Mucosa of rectum (tissue), 2 donors: ENCODE data around the gene SPO11.
A peak's percentile ranks its signal among the peaks of the same experiment; 100 is the strongest.

Experiments
- H3K27ac ChIP-seq, 2 donors: one replicate each; pipeline ENCODE4 v1.7.0; 2013; ENCODE audit warnings: inconsistent platforms in 2 of 2, low read depth in 2 of 2, low read length in 2 of 2
- H3K27me3 ChIP-seq, 2 donors: one replicate each; pipeline ENCODE4 v1.7.0; 2013; ENCODE audit warnings: low read length in 2 of 2; ENCODE audit not compliant: control insufficient read depth in 2 of 2, insufficient read depth in 2 of 2
- H3K36me3 ChIP-seq, 2 donors: one replicate each; pipeline ENCODE4 v1.7.0; 2013; ENCODE audit warnings: low read length in 2 of 2; ENCODE audit not compliant: control insufficient read depth in 2 of 2, insufficient read depth in 2 of 2
- H3K4me1 ChIP-seq, 2 donors: one replicate each; pipeline ENCODE4 v1.7.0; 2013; ENCODE audit warnings: low read length in 2 of 2, mild to moderate bottlenecking in 1 of 2; ENCODE audit not compliant: control insufficient read depth in 2 of 2, insufficient read depth in 2 of 2
- H3K4me3 ChIP-seq, 2 donors: one replicate each; pipeline ENCODE4 v1.7.0; 2013; ENCODE audit warnings: low read length in 2 of 2
- H3K9ac ChIP-seq, 2 donors: one replicate each; pipeline ENCODE4 v1.7.0; 2013; ENCODE audit warnings: low read length in 2 of 2, low read depth in 1 of 2, mild to moderate bottlenecking in 1 of 2
- H3K9me3 ChIP-seq, 2 donors: one replicate each; pipeline ENCODE4 v1.7.0; 2013; ENCODE audit warnings: low read length in 2 of 2; ENCODE audit not compliant: control insufficient read depth in 2 of 2
- donor health status: healthy.
- donor health status: Normal muscosa, but diverticular disease.

The SPO11 gene

DNA sequence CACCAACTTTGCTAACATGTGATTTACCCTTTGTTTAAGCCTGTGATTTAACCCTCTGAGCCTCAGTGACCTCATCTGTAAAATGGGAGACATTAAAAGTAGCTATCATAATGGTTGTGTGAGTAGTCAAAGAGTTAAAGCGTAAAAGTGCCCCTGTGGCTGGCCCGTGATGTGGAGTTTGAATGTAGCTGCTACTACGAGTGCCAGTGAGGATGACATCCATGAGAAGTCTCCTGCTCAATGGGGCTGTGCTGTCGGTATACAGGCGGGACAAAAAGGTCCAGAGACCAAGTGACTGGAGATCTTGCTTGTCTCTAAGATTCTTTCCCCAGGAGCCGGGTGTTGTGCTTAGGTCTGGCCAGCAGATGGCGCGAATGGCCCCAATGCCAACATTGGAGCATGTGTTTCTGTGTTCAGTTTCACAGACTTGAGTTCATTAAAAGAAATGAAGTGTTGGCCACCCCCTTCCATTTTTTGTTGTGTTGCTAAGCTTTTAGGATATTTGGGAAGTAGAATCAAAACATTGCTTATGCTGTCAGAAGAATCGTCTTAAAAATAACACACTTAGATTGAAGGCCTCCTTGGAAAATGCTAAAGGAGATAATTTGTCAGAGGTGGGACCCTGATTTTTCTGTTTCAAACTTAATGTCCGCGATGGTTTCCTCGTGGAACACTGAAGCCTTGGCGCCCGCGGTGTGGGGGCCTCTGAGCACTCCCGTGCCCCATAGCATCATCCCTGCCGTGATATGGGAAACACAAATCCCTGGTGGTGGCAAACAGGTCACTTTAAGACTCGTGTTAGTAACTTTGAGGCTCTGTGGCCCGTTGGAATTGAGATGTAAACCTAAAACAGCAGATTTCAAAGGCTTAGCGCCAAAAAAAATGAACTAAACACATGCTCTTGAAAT is 52.2 kb downstream of the SPO11 start:
- peaks cover 22 to 24% of the 10 kb centered on the region in 2 donors for H3K4me1 ChIP-seq
- peaks cover 5 to 18% of the 10 kb centered on the region in 2 donors for H3K36me3 ChIP-seq
- no peaks in the 10 kb centered on the region for H3K9me3 ChIP-seq
- H3K27ac ChIP-seq, result no peak overlapping the region
- no peaks in the 10 kb centered on the region for H3K27me3 ChIP-seq
- no peak overlapping the region for H3K9ac ChIP-seq
- no peak overlapping the region for H3K4me3 ChIP-seq

DNA sequence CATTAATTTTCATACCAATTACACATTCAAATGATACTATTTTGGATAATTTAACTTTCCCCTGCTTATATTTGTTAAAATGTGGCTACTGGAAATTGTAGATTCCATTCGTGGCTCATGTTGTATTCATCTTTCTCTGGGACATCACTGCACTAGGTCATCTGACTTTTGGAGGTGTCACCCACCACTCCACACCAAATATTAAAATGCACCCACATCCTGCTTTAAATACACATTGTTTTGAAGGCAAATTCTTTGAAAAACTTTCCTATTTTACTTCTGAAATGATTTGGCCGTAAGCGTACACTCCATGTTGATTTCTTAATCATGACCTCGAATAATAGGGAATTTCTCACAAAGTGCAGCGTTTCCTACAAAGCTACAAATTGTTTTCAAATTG is 52.9 kb downstream of the SPO11 start:
- Histone ChIP-seq H3K9ac (no peak overlapping the region), H3K27ac (no peak overlapping the region), H3K4me1 (peaks cover 22 to 24% of the 10 kb centered on the region in 2 donors), H3K9me3 (no peaks in the 10 kb centered on the region), H3K36me3 (peaks cover under 1 to 12% of the 10 kb centered on the region in 2 donors), H3K27me3 (no peaks in the 10 kb centered on the region), H3K4me3 (no peak overlapping the region)

DNA sequence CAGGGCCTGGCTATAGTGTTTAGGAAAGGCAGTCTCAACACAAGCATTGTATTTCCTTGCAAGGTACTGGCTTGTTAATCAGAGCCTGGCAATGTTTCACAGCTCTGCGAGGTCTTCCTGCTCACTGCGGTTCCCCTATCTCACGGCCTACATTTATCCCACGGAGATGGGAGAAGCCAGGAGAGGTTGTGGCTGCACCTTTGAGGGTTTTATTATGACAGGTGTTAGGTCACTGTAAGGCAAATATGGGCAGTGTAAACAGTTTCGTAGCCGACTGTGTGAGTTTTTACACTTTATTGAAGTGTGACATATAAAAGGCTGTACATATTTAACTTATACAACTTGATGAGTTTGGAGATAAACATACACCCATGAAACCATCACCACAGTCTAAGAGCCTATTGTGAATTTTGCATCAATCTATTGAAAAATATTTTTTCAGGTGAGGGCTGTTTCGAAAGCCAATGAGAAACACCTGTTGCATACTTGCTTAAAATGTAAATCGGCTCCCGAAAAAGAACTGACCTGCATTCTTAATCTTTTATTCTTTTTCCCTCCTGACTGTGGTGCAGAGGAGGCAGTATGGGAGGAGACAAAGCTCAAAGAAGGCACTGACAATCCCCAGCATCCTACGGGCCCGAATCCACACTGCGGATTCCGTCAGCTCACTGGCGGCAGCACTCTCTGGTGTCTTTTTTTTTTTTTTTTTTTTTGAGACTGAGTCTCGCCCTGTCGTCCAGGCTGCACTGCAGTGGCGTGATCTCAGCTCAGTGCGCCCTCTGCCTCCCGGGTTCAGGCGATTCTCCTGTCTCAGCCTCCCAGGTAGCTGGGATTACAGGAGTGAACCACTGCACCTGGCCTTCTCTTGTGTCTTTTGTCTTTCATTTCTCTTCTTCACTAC is 54.1 kb downstream of the SPO11 start:
- Histone ChIP-seq H3K27me3 (no peaks in the 10 kb centered on the region), H3K9ac (peak overlapping the region in 1 of 2 donors; percentile 47), H3K36me3 (peaks cover 0 to 3% of the 10 kb centered on the region in 2 donors), H3K9me3 (no peaks in the 10 kb centered on the region), H3K27ac (peak overlapping the region; percentile 67 to 70), H3K4me3 (peak overlapping the region in 1 of 2 donors; percentile 3), H3K4me1 (peaks cover 22 to 24% of the 10 kb centered on the region in 2 donors)

DNA sequence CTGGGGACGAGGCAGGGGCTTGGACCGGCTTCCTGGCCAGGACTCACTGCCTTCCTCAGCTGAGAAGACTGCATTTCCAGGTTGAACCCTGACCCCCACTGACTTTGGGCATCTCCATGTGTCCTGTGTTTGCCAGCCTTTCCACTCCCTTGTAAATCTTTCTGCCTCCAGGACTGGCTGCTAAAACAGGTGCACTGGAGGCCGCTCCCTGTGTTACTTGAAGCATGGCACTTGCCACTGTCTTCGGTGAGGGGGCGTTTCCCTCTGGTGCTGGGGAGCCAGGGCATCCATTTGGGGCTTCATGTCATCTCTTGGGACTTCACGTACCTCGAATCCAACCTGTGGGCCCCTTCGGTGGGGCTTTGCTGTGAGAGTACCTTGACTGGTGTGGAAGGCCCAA is 54.9 kb downstream of the SPO11 start:
- peaks cover 24 to 28% of the 10 kb centered on the region in 2 donors for H3K4me1 ChIP-seq
- peak overlapping the region; percentile 39 to 67 for H3K27ac ChIP-seq
- no peaks in the 10 kb centered on the region for H3K9me3 ChIP-seq
- H3K4me3 ChIP-seq, result peak overlapping the region in 1 of 2 donors; percentile 3
- H3K36me3 ChIP-seq, result peaks cover 0 to 3% of the 10 kb centered on the region in 2 donors
- H3K9ac ChIP-seq, result peak overlapping the region in 1 of 2 donors; percentile 47
- no peaks in the 10 kb centered on the region for H3K27me3 ChIP-seq

DNA sequence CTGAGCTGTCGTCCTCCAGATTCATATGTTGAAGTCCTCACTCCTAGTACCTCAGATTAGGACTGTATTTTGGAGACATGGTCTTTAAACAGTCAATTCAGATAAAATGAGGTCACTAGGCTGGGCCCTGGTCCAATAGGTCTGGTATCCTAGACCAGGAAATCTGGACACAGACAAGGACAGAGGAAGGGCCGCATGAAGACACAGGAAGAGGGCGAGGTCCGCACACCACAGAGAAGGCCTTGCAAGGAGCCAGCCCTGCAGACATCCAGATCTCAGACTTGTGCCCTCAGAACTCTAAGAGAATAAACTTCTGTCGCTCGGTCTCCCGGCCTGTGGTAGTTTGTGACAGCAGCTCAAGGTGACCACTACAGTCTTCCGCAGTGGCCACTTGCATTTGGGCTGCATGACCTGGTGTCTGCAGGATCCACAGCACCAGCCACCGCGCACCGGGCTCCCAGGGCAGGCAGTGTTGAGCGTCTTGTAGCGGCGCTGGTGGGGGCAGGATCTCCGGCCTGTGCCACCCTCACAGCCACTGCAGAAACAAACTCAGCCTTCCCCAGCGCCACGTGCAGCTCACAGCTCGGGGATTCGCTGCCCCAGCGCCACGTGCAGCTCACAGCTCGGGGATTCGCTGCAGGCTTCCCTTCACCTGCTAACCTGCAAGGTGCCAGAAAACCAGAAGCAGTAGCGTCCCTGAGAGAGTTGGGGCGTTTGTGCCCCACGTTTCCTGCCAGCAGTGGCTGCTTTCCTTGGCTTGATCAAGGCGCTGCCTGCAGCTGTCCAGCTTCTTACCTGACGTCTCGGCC is 55.6 kb downstream of the SPO11 start:
- peaks cover 31 to 35% of the 10 kb centered on the region in 2 donors for H3K4me1 ChIP-seq
- peaks cover 0 to 3% of the 10 kb centered on the region in 2 donors for H3K36me3 ChIP-seq
- no peak overlapping the region for H3K9ac ChIP-seq
- no peaks in the 10 kb centered on the region for H3K9me3 ChIP-seq
- H3K27ac ChIP-seq, result peak overlapping the region in 1 of 2 donors; percentile 67
- H3K27me3 ChIP-seq, result no peaks in the 10 kb centered on the region
- no peak overlapping the region for H3K4me3 ChIP-seq

DNA sequence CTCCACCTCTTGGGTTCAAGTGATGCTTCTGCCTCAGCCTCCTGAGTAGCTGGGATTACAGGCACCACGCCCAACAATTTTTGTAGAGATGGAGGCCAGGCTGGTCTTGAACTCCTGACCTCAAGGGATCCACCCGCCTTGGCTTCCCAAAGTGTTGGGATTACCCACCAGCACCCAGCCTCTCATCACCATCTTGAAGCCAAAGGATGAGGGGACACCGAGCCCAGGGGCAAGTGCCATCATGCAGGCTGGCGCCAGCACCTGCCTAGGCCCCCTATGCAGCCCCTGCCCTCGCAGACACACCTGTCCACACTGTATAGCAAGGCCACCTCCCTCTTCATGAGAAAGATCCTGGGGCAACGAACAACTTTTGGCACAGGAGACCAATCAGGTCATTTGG is 56.3 kb downstream of the SPO11 start:
- no peak overlapping the region for H3K27ac ChIP-seq
- no peak overlapping the region for H3K4me3 ChIP-seq
- no peaks in the 10 kb centered on the region for H3K27me3 ChIP-seq
- H3K4me1 ChIP-seq, result peaks cover 35 to 41% of the 10 kb centered on the region in 2 donors
- H3K9me3 ChIP-seq, result no peaks in the 10 kb centered on the region
- H3K9ac ChIP-seq, result no peak overlapping the region
- H3K36me3 ChIP-seq, result no peaks in the 10 kb centered on the region

DNA sequence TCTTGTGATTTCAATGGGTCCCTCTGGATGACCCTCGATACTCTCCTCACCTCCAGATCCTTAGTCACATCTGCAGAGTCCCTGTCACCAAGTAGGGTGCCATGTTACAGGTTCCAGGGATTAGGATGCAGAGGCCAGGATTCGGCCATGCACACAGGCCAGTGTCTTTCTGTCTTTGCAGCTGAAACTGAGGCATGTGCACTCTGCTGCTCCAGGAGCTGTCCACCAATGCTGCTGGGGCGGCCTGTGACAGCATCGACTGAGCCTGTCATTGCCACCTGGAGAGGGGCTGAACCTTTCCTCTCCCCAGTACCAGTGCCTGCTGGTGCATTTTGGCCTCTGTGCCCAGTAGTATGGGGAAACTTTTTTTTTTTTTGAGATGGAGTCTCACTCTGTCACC is 57.2 kb downstream of the SPO11 start:
- H3K36me3 ChIP-seq, result no peaks in the 10 kb centered on the region
- H3K4me3 ChIP-seq, result no peak overlapping the region
- H3K9ac ChIP-seq, result no peak overlapping the region
- peaks cover 36 to 41% of the 10 kb centered on the region in 2 donors for H3K4me1 ChIP-seq
- no peaks in the 10 kb centered on the region for H3K9me3 ChIP-seq
- H3K27me3 ChIP-seq, result no peaks in the 10 kb centered on the region
- H3K27ac ChIP-seq, result no peak overlapping the region

DNA sequence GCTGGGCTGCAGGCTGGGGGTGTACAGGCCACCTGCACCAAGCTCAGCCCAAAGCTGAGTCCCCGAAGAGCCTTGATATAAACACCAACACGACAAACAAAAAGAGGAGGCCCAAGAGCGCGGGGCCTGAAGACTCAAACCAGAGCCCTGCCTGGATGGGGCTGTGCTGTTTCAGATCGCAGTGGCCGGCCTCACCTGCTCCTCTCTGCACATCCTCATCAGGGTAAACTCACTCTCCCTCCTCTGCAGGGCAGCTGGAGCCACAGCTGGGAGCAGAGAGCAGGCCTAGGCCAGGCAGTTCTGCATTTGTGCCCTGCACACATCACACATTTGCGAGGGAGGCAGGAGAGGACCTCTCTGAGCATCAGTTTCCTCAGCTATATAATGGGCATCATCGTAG is 57.9 kb downstream of the SPO11 start:
- no peak overlapping the region for H3K9ac ChIP-seq
- H3K27me3 ChIP-seq, result no peaks in the 10 kb centered on the region
- H3K9me3 ChIP-seq, result no peaks in the 10 kb centered on the region
- no peak overlapping the region for H3K4me3 ChIP-seq
- no peak overlapping the region for H3K27ac ChIP-seq
- no peaks in the 10 kb centered on the region for H3K36me3 ChIP-seq
- peaks cover 41% of the 10 kb centered on the region in 2 donors for H3K4me1 ChIP-seq

DNA sequence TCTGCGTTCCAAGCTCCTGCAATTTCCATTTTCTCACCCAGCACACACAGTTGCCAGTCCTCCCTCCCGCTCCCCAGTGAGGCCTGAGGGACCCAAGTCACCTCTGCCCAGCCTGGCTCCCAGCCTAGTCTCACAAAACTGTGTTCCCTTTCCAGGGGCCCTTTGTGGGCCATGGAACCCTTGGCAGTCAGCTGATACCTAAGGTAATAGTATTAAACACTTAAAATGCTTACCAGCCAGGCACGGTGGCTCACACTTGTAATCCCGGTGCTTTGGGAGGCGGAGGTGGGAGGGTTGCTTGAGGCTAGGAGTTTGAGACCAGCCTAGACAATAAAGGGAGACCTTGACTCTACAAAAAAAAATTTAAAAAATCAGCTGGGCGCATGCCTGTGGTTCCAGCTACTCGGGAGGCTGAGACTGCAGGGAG is 58.4 kb downstream of the SPO11 start:
- Histone ChIP-seq H3K36me3 (no peaks in the 10 kb centered on the region), H3K9ac (no peak overlapping the region), H3K9me3 (no peaks in the 10 kb centered on the region), H3K4me3 (no peak overlapping the region), H3K4me1 (peaks cover 42 to 45% of the 10 kb centered on the region in 2 donors), H3K27ac (no peak overlapping the region), H3K27me3 (no peaks in the 10 kb centered on the region)
